GM12878 (cell line): ENCODE results near the gene SH3BGRL3. TPM values are rescaled to one million over a fixed set of nuclear protein-coding genes. Genes with fewer than 3 reads are reported as not detected.
A peak's percentile ranks its signal among the peaks of the same experiment; 100 is the strongest.

Experiments used
- ASH2L ChIP-seq: fragments of 300-600, 200-600 bp; sonication (generic); IDR thresholded peaks from 2 replicates; pipeline ENCODE4 v1.6.1; 2017; ENCODE audit warnings: low read depth, mild to moderate bottlenecking, borderline replicate concordance
- BCLAF1 ChIP-seq: fragments of 450-650 bp; IDR thresholded peaks from 2 replicates; pipeline ENCODE4 v1.6.1; 2017; ENCODE audit warnings: antibody characterized with exemption, mild to moderate bottlenecking, moderate library complexity
- BHLHE40 ChIP-seq, 2 experiments: fragments of 450-650 bp in 1 of 2; IDR thresholded peaks; 2 replicates each; pipeline ENCODE4 v1.6.1; 2011 to 2017; ENCODE audit warnings: low read depth in 2 of 2, borderline replicate concordance in 1 of 2, improper control_type of control experiment in 1 of 2, low read length in 1 of 2, mild to moderate bottlenecking in 1 of 2
- CHD1 ChIP-seq: IDR thresholded peaks from 2 replicates; pipeline ENCODE4 v1.6.1; 2012; ENCODE audit warnings: low read depth, low read length, improper control_type of control experiment
- CTCF ChIP-seq, 3 experiments: IDR thresholded peaks in 2 of 3; conservative IDR thresholded peaks in 1 of 3; 2 replicates each; pipeline ENCODE4 v1.5.1; 2011; ENCODE audit warnings: low read depth in 3 of 3, low read length in 3 of 3, mild to moderate bottlenecking in 3 of 3, control low read depth in 2 of 3, moderate library complexity in 2 of 3, inconsistent platforms in 1 of 3, mixed read lengths in 1 of 3; ENCODE audit not compliant: control insufficient read depth in 2 of 3, insufficient read depth in 1 of 3; ENCODE audit errors: extremely low read depth in 1 of 3
- FOXM1 ChIP-seq: IDR thresholded peaks from 2 replicates; pipeline ENCODE4 v1.6.1; 2012; ENCODE audit warnings: low read depth, mild to moderate bottlenecking, inconsistent platforms, low read length, moderate library complexity
- HDAC6 ChIP-seq: fragments of 200-600 bp; sonication (generic); IDR thresholded peaks from one replicate; pipeline ENCODE4 v1.8.0; 2017; ENCODE audit warnings: antibody characterized with exemption; ENCODE audit not compliant: unreplicated experiment
- MTA2 ChIP-seq: fragments of 450-650 bp; IDR thresholded peaks from 2 replicates; pipeline ENCODE4 v1.6.1; 2016; ENCODE audit warnings: low read depth, mild to moderate bottlenecking, moderate library complexity
- MYB ChIP-seq: fragments of 150-350 bp; IDR thresholded peaks from 2 replicates; pipeline ENCODE4 v1.6.1; 2014; ENCODE audit warnings: mild to moderate bottlenecking, low read depth, low read length, borderline replicate concordance
- NFXL1 ChIP-seq: fragments of 450-650 bp; IDR thresholded peaks from 2 replicates; pipeline ENCODE4 v1.6.1; 2017; ENCODE audit warnings: antibody characterized with exemption, mild to moderate bottlenecking, borderline replicate concordance
- NR2C1 ChIP-seq: fragments of 450-650 bp; IDR thresholded peaks from 2 replicates; pipeline ENCODE4 v1.6.1; 2017; ENCODE audit warnings: antibody characterized with exemption, mild to moderate bottlenecking, moderate library complexity
- POU2F2 ChIP-seq: IDR thresholded peaks from 3 replicates; pipeline ENCODE4 v1.6.1; 2011; ENCODE audit warnings: low read depth, mild to moderate bottlenecking, low read length, borderline replicate concordance
- SMARCA5 ChIP-seq: fragments of 450-650 bp; IDR thresholded peaks from 2 replicates; pipeline ENCODE4 v1.6.1; 2017; ENCODE audit warnings: mild to moderate bottlenecking
- SUZ12 ChIP-seq: fragments of 200-600 bp; sonication (generic); IDR thresholded peaks from one replicate; pipeline ENCODE4 v1.6.1; 2018; ENCODE audit warnings: antibody characterized with exemption, mild to moderate bottlenecking; ENCODE audit not compliant: unreplicated experiment
- TBL1XR1 ChIP-seq: IDR thresholded peaks from 2 replicates; pipeline ENCODE4 v1.6.1; 2012; ENCODE audit warnings: low read depth, low read length, improper control_type of control experiment
- USF1 ChIP-seq: IDR thresholded peaks from 2 replicates; pipeline ENCODE4 v1.6.1; 2011; ENCODE audit warnings: borderline replicate concordance, low read depth, mild to moderate bottlenecking, moderate library complexity, mixed read lengths, low read length; ENCODE audit not compliant: insufficient read depth; ENCODE audit errors: extremely low read length
- YBX1 ChIP-seq: fragments of 450-650 bp; IDR thresholded peaks from 2 replicates; pipeline ENCODE4 v1.6.1; 2016; ENCODE audit warnings: antibody characterized with exemption
- ZNF384 ChIP-seq: IDR thresholded peaks from 2 replicates; pipeline ENCODE4 v1.6.1; 2012; ENCODE audit warnings: low read depth, mild to moderate bottlenecking, low read length, improper control_type of control experiment, borderline replicate concordance
- ZNF592 ChIP-seq: fragments of 450-650 bp; IDR thresholded peaks from 2 replicates; pipeline ENCODE4 v1.6.1; 2017; ENCODE audit warnings: mild to moderate bottlenecking, moderate library complexity
- ZNF622 ChIP-seq: fragments of 450-650 bp; IDR thresholded peaks from 2 replicates; pipeline ENCODE4 v1.6.1; 2017; ENCODE audit warnings: mild to moderate bottlenecking, inconsistent platforms
- polyA plus RNA-seq, 11 experiments: library from polyadenylated mRNA; depleted of rRNA in 4 of 11; unstranded in 6 of 11; stranded (reverse) in 5 of 11; fragments of >200 nt; fragmentation: Nextera tagmentation in 4 of 11; fragmentation: Illumina TruSeq in 1 of 11; extraction: Ambion mirVana in 4 of 11; extraction: Trizol in 1 of 11; gene quantifications; 1 replicate in 1 of 11; 2 replicates in 10 of 11; pipeline versions ENCODE4 v1.2.1 to v1.2.3, GENCODE V29; 2011 to 2016; ENCODE audit warnings: inconsistent platforms in 2 of 11, missing spikeins in 2 of 11, low read depth in 1 of 11
- total RNA-seq, 4 experiments: library from RNA; depleted of rRNA in 3 of 4; stranded (reverse); fragments of >200 nt in 3 of 4; fragmentation: Illumina TruSeq in 1 of 4; extraction: Trizol in 1 of 4; gene quantifications; 2 replicates each; pipeline versions ENCODE4 v1.2.1 to v1.2.3, GENCODE V29; 2013 to 2021

The SH3BGRL3 gene
- total and polyA plus RNA-seq, 10 of the 15 experiments (the other 5 are each of a cell fraction or from before 2014, with no cell fraction given) = 39.7 to 390 (median 118) TPM

GRCh38 chr1:26321315-26322041, 41.6 kb downstream of the SH3BGRL3 start (continued):
- TF ChIP-seq ZNF592 (peak; percentile 82; the same call in 1 of the 2 replicates), CTCF (IDR thresholded peaks at IDR 0.05 in 2 of 3, conservative IDR thresholded peaks at IDR 0.05 in 1 of 3; ENCODE audit: control insufficient read depth in 2 of 3, extremely low read depth in 1 of 3, insufficient read depth in 1 of 3, low read depth in 3 of 3, low read length in 3 of 3) (peak; percentile 94 to 98 (median 94)), NR2C1 (no peak), SMARCA5 (peak; percentile 86; the same call in 1 of the 2 replicates), BCLAF1 (no peak), POU2F2 (no peak), ASH2L (no peak), CHD1 (no peak), FOXM1 (0 out of 2 replicates have a peak, but pooled peaks have one; percentile 42), ZNF622 (no peak), NFXL1 (no peak), SUZ12 (no peak), MTA2 (no peak), MYB (no peak), HDAC6 (no peak), TBL1XR1 (no peak), YBX1 (no peak), BHLHE40 (IDR thresholded peaks at IDR 0.05; ENCODE audit: borderline replicate concordance in 1 of 2, low read depth in 2 of 2, low read length in 1 of 2) (peak; percentile 43 to 49; a peak in 3 of 4 replicates), ZNF384 (no peak), USF1 (no peak)
